Measurements from ENCODE around the gene SLC22A23.

The SLC22A23 gene

GRCh38 chr6:3444276-3445088, 12.4 kb downstream of the SLC22A23 start:
- no peak for DNase-seq (ENCODE audit: low spot score)

- DNase-seq (ENCODE audit: low spot score), result no peak
Measured at GRCh38 chr6:3443221-3443515, 13.7 kb downstream of the SLC22A23 start.

- DNase-seq (ENCODE audit: low spot score), result no peak
Measured at GRCh38 chr6:3442431-3443220, 14.2 kb downstream of the SLC22A23 start.

GRCh38 chr6:3440911-3441310, 15.9 kb downstream of the SLC22A23 start:
- no peak for DNase-seq (ENCODE audit: low spot score)

- DNase-seq (ENCODE audit: low spot score), result no peak
Measured at GRCh38 chr6:3439961-3440360, 16.9 kb downstream of the SLC22A23 start.

GRCh38 chr6:3438190-3439167, 18.4 kb downstream of the SLC22A23 start:
- DNase-seq (ENCODE audit: low spot score), result no peak

GRCh38 chr6:3433005-3433404, 23.8 kb downstream of the SLC22A23 start:
- no peak for DNase-seq (ENCODE audit: low spot score)

- no peak for DNase-seq (ENCODE audit: low spot score)
Measured at GRCh38 chr6:3432416-3432815, 24.4 kb downstream of the SLC22A23 start.

GRCh38 chr6:3431994-3432393, 24.9 kb downstream of the SLC22A23 start:
- no peak for DNase-seq (ENCODE audit: low spot score)

GRCh38 chr6:3429211-3429610, 27.6 kb downstream of the SLC22A23 start:
- no peak for DNase-seq (ENCODE audit: low spot score)

GRCh38 chr6:3428700-3429099, 28.1 kb downstream of the SLC22A23 start:
- DNase-seq (ENCODE audit: low spot score), result no peak

- DNase-seq (ENCODE audit: low spot score), result no peak
Measured at GRCh38 chr6:3428247-3428646, 28.6 kb downstream of the SLC22A23 start.

- DNase-seq (ENCODE audit: low spot score), result no peak
Measured at GRCh38 chr6:3427687-3428085, 29.2 kb downstream of the SLC22A23 start.

GRCh38 chr6:3426927-3427686, 29.7 kb downstream of the SLC22A23 start:
- no peak for DNase-seq (ENCODE audit: low spot score)

GRCh38 chr6:3426091-3426926, 30.5 kb downstream of the SLC22A23 start:
- DNase-seq (ENCODE audit: low spot score), result no peak

GRCh38 chr6:3425574-3425973, 31.3 kb downstream of the SLC22A23 start:
- DNase-seq (ENCODE audit: low spot score), result no peak

GRCh38 chr6:3424185-3424927, 32.5 kb downstream of the SLC22A23 start:
- no peak for DNase-seq (ENCODE audit: low spot score)

GRCh38 chr6:3423439-3424184, 33.2 kb downstream of the SLC22A23 start:
- DNase-seq (ENCODE audit: low spot score), result no peak

- DNase-seq (ENCODE audit: low spot score), result no peak
Measured at GRCh38 chr6:3422435-3423070, 34.3 kb downstream of the SLC22A23 start.
